GM19468 (cell line): ENCODE data around the gene MAGEB5.
"Not testable (repeated sequence)": the region's sequence is repeated elsewhere in the genome, so short reads cannot be mapped to it uniquely, and the experiment has no call there.

Source experiments
- ATAC-seq: cut with Tn5 transposase; IDR thresholded peaks from one replicate; pipeline ENCODE4 v1.9.1; 2021; ENCODE audit warnings: mild to moderate bottlenecking, moderate library complexity, moderate number of reproducible peaks; ENCODE audit not compliant: unreplicated experiment; ENCODE audit errors: extremely low read depth

Gene MAGEB5

DNA sequence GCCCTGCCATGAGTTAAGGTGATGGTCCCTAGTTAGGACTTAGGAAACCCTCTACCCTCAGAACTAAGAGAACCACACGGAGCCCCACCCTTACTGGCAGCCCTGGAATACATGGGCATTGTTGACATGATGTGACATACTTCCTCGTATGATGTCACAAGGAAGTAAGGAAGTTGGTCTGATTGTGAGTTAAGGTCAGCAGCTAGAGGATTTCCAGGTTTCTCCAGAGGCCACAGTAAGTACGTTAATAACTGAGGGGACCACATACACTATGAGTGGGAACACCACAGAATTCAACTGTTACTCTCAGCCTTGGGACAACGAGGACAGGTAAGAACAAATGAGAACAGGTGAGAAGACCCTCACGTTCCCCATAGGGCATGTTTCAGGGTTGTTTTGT lies at the start of gene MAGEB5:
Gene MAGEB5 (plus strand): TSS at position 301 of the 400 bp plus-strand sequence. CDS start 1,133 bp downstream, outside the sequence.
- no peak for ATAC-seq

DNA sequence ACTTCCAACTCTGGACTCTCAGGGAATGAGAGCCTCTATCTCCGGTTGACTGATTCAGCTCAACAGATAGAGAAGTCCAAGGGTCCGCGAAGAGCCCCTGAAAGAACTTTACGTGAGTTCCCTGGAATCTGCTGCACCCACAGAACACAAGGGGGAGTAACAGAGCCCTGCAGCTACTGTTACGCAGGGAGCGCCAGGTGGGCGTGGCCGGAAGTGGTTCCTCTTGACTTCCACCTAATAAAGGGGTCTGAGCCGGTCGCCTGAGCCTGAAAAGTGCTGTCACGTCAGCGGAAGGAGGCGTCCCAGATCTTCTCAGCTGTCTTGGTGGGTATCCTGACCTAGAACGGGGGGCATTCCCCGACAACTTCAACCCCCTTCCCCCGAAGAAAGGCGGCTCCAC lies 23.8 kb upstream of the MAGEB5 start, which contains the start of gene MAGEB6:
Gene MAGEB6 (plus strand): TSS at position 237 of the 400 bp plus-strand sequence. CDS start 1,407 bp downstream, outside the sequence.
- no peak for ATAC-seq

DNA sequence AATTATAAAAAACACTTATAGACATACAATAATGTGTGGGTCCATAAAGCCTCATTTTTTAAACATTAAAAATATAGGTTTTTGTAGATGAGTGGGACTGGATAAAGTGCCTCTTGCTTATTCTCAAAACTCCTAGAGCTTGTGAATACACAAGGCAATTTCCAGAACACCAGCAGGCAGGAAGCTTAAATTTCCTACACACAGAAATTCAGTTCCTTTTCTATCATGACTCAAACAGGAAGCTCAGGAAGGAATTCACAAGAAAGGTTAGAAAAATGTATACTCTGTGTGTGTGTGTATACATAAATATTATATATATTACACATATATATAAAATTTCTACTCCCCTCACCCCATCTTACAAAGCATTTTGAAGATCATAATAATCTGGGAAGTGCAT lies 12.4 kb upstream of the MAGEB5 start:
- ATAC-seq, result no peak

DNA sequence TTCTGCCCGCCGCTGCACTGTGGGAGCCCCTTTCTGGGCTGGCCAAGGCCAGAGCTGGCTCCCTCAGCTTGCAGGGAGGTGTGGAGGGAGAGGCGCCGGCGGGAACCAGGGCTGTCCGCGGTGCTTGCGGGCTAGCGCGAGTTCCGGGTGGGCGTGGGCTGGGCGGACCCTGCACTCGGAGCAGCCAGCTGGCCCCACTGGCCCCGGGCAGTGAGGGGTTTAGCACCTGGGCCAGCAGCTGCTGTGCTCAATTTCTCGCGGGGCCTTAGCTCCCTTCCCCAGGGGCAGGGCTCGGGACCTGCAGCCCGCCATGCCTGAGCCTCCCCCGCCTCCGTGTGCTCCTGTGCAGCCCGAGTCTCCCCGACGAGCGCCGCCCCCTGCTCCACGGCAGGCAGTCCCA lies 11.3 kb upstream of the MAGEB5 start:
- ATAC-seq, result not testable (repeated sequence)

GRCh38 chrX:26208012-26208411 lies 8.0 kb upstream of the MAGEB5 start:
- ATAC-seq, result no peak

DNA sequence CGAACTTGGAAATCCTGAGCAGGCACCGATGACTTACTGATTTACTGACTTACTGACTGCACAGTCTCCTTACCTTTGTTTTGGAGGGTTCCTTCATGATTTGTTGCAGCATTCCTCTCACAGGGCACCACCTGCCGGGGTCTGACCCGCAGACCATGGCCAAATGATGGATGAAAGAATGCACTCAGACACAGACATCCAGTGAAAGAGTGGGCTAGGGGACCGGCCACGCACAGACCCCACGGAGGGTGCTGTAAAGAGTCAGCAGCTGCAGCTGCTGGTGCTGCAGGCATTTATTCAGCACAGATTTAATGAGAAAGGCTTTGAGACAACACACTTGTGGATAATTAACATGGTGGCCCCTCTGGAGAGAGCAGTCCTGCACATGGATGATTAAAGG lies 3.4 kb downstream of the MAGEB5 start:
- no peak for ATAC-seq

- no peak for ATAC-seq
These were observed 18.2 kb downstream of the MAGEB5 start for GRCh38 chrX:26234177-26234576.

- ATAC-seq, result no peak
These were observed 37.6 kb downstream of the MAGEB5 start for GRCh38 chrX:26253526-26253925.

DNA sequence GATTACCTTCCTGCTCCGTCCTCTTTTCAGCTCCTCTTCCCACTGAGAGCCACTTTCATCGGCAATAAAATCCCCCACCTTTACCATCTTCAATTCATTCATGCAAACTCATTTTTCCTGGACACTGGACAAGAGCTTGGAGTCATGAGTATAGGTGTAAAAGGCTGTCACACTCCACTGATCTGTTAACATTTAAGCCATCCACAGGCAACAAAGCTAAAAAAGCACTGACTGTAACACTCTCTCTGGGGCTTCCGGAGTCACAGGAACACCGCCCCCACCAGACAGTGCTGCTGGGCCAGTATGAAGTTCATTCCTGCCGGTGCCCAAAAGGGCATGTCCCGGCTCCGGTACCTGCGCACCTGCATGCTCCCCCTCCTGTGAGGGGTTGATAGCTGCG lies 38.5 kb downstream of the MAGEB5 start:
- ATAC-seq, result no peak

DNA sequence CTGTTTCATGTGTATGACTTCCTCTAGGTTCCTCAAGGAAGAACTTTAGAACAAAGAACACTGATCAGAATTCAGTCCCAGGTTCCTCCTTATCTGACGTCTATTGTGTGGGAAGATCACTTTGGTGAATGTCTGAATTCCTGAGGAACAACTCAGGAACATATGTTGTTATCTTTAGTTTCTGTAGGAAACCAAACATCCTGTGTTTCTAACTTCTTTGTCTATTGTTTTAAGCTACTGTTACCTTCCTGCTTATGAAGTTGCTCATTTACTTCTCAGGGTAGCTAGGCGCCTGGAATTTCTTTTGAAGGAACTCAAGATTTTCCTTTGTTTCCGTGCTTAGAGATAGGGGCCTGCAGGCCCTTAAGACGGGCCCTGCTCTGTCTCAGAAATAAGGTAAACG lies 46.2 kb downstream of the MAGEB5 start:
- no peak for ATAC-seq
